GM21786 (cell line): ENCODE measurements around the gene ODC1.

Source experiments
- ATAC-seq: cut with Tn5 transposase; IDR thresholded peaks from one replicate; pipeline ENCODE4 v1.9.1; 2021; ENCODE audit not compliant: unreplicated experiment

Gene ODC1

DNA sequence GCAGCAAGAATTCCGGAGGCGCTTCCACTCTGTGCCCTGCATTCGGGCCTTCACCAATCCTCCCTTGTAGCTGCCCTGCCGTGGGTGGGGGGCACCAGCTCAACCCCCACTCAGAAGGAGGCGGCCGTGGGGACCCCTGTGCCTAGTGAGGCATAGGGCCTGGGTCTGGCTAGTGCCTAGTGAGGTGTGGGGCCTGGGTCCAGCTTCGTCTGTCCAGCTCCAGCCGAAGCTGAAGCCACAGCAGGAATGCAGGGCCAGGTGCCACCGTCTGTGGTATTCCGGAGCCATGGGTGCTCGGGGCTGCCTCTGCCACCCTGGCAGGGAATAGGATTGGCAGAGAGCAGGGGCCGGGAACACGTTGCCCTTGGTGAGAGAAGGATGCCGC is 12.3 kb downstream of the ODC1 start:
- no peak for ATAC-seq

DNA sequence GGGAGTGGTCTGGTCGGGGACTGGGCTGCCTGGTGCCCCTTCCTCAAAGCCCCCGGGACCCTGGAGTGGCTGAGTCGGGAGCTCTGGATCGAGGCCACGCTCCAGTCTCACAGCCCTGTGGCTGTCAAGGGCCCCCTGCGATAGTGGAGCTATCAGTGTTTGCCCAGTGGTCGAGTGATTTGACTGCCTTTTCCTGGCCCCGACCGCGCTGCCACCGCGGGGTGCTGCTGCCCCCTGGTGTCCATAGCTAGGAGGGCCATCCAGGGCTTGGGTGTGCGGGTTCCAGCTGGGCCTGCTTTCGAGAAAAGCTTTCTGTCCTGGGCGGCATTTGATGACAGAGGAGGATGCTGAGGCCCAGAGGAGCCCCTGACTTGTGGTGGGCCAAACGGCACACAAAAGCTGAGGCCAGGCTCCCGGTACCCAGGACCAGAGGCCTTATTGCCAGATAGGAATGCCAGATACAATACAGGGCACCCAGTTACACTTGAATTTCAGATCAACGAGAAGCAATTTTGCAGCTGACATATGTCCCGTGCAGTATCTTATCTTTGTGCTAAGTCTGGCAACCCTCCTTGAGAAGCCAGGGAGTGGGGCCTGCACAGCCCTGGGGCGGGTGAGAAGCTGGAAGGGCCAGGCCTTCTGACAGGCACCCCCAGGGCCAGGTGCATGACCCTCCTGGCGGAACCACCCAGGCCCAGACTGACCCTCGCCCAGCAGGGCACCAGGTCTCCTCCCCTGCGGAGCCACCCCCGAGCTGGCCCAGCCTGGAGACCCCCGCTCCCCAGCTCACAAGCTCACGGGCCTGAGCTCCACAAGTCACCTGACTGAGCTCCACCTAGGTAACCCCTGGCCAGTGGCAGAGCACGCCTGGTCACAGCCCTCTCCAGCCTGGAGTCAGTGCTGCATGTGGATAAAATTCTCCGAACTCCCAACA is 13.0 kb downstream of the ODC1 start:
- ATAC-seq = peak; percentile 58

DNA sequence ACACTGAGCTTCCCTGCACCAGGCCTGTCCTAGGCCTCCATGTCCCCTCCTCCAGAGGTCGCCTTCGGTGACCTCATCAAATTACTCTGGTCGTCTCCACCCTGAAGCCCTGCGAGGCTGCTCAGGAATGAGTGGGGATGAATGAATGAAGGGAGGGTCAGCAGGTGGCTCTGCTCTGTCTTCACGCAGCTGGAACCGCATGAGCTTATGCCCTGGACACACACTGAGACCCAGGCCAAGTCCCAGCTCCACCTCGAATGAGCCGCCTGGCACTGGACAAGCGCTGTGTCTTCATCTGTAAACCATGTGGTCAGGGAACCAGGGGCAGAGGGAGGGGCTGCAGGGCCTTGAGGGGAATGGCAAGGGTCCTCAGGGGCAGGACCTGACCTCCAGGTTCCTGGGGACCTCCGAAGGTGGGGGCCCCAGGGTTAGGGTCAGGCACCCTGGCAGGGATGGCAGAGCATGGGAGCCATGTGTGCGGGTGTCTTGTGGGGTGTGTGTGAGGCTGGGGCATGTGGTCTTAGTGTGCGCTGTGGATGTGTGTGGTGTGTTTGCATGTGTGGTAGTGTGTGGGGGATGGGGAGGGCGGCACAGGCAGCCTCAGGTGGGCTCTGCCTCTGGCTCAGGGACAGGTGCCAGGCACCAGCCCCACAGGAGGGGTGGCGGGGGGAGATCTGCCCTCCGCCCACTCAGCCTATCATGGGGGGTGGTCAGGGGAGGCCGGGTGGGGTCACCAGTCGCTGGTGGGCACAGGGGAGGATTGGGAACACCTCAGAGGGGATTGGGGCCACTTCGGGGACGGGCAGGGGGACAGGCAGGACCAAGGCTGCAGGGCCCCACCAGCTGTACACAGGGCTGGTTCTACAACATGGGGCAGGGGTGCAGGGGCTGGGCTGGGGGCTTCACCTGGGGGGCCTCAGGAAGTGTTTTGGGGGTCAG is 13.9 kb downstream of the ODC1 start:
- no peak for ATAC-seq

DNA sequence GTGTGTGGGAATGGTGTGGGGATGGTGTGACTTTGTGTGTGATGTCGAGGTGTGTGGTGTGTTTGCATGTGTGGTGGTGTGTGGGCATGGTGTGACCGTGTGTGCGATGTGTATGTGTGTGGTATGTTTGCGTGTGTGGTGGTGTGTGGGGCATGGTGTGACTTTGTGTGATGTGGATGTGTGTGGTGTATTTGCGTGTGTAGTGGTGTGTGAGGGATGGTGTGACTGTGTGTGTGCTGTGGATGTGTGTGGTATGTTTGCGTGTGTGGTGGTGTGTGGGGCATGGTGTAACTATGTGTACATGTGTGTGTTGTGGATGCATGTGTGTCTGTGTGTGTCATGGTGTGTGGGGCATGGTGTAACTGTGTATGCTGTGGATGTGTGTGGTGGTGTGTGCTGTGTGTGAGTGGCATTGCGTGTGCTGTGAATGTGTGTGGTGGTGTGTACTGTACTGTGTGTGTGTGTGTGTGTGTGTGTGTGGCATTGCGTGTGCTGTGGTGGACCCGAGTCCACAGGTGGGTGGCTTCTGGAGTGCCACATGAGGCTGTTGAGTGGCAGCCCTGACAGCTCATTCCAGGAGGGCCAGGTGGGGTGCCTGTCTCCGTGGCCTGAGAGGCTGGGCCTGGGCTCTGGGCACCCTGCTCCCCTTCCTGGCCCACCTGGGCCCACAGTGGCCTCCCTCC is 14.7 kb downstream of the ODC1 start:
- ATAC-seq = no peak

DNA sequence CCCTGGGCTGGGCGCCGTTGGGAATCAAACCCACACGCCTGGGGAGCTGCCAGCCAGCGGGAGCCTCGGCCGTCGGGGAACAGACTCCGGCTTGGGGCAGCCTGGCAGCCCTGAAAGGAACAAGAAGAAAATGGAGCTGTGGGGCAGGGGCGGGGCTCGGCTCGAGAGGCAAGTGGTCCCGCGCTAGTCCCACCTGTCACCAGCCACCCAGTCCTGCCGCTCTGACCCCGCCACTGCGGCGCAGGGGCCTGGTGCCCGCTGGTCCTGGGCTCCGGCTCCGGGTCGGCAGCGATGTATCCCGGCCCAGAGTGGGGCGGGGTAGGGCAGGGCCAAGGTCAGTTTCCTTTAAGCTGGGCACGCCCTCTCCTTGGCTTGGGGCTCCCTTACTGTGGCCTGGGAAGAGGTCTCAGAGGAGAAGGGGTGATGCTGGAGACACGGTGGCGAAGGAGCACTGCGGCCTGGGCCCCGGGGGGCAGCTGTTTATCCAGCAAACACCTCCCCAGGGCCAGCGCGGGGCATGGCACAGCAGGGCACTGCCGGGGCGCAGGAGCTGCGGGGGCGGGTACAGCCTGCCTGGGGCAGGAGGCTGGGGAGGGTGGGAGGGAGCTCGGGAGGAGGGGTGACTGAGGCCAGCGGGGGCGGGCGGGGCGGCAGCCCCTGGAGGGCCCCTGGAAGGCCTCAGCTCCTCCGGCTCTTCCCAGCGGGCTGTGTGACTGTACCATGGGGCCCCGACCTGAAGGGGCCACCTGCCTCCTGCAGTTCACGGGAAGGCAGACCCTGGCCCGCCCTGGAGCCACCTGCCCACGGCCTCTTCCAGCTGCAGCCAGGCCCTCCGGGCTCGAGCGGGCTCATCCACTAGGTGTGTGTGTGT is 15.6 kb downstream of the ODC1 start:
- peak; percentile 47 for ATAC-seq

DNA sequence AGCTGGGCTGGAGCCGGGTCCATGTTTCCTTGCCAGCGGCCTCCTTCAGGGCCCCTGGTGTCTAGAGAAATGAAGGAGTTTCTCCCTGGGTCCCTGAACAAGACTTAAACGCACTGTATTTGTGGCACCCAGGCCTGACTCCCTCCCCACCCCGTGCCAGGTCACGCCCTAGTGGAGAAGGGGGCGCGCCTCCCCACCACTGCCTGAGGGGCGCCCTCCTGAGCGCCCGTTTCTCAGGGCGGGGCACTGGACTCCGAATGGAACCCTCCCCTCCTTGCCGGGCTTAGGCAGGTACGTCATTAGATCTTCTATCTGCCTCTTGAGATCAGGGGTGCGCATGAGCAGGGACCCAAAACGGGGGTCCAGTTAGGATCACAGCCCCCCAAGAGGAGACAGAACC is 16.3 kb downstream of the ODC1 start:
- ATAC-seq = no peak

DNA sequence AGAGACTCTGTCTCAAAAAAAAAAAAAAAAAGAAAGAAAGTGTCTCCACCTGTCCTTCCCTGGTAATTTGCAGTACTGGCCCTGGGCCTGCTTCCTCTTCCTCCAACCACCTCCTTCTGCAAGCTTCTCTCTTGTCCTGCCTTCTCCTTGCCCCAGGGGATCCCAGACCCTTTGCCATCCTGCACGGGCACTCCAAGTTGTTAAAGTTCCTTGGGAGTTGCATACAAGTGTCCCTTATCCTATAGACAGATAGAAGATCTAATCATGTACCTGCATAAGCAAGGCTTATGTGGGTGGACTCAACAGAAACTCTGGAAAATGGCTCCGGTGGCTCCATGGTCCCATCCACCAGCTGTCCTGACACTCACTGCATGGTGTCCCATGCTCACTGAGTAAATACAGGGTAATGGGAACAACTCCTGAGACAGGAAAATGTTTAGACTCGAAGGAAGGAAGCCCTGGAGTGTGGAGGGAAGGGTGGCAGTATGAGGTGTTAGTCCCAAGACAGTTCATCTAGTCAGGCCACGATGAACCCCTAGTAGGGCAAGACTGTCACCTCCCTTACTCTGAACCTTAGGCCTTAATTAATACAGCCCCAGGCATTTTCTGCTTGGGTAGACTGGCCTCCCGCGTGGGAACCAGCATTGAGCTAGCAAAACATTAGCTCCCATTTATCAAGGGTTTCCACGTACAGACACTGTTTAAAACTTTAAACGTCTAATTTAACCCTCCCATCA is 17.1 kb downstream of the ODC1 start:
- ATAC-seq = no peak

DNA sequence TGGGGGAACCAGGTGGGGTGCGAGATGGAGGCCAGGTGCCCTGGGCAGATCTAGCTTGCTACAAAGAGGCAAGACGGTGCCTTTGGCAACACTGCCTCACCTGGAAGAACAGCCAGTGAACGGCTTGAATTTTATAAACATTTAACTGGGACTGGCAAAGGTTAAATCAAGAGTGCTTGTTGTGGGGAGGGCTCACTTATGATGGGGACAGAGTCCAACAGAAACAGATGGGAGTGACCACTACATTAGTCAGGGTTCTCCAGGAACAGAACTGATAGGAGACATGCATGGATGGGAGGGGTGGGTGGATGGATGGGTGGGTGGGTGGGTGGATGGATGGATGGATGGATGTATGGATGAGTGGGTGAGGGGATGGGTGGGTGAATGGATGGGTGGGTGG is 19.2 kb downstream of the ODC1 start:
- ATAC-seq = no peak

DNA sequence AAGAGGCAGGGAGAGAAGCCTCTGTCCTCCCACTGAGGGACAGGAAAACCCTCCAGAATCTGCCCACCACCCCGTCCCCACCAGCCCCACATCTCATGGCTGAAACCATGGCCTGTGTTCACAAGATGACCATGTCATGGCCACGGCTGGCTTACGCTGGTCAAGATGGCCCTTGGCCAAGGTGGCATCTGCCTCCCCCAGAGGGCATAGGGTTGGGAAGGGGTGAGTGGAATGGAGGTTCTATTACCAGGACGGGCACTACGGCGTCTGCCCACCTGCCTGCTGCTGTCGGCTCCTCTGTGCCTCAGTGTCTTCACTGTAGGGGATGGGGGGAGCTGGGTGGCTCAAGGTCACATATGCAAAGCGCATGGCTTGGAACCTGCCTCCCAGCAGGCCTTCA is 19.8 kb downstream of the ODC1 start:
- ATAC-seq = no peak

DNA sequence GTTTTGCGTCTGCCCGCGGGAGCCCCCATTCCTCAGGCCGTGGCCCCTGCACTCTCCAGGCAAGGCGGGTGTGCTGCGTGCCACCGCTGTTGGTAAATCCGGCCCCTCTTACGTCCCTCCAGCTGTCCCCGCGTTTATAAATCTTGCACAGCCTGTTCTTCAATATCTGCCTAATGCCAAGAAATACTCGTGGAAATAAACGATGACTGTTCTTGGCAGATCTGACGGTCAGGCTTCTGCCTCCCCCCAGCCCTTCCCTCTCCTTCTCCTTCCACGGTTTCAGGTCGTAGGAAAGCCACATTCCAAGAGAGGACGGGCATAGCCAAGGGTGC is 20.5 kb downstream of the ODC1 start:
- no peak for ATAC-seq

DNA sequence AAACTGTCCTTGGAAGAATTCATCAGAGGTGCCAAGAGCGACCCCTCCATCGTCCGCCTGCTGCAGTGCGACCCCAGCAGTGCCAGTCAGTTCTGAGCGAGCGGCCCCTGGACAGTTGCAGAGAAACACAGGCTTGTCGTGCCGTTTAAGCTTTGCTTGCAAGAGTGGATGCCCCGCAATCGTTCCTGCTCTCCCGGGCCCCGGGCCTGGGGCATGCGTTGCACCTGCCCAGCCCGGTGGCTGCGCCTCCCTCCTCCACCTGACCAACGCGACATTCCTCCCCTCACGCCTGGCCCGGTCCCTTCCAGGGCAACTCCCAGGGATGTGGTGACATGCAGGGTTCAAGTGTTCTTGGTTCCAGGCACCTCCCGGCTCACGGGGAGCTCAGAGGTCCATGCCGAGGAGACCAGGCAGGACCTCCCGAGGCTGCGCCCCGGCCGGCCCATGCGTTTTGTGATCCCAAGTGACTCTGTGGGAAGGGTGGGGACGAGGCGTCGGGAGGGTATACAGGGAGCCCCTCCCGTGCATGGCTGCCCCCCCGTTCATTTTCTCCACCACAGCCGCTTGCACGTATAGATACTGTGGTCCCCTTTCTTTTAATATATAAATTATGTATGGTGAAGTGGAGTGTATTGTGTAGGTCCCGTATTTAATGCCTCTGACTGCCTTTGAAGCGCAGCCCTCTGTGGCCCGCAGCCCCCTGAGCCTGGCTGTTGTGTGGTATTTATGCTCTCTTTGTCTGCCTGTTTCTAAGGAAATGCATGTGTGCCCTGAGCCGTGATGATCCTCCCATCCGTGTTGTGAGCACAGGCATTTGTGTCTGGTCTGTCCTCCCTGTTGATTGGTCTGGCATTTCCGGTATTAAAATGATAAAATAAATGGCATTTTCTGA is 21.2 kb downstream of the ODC1 start:
- no peak for ATAC-seq

DNA sequence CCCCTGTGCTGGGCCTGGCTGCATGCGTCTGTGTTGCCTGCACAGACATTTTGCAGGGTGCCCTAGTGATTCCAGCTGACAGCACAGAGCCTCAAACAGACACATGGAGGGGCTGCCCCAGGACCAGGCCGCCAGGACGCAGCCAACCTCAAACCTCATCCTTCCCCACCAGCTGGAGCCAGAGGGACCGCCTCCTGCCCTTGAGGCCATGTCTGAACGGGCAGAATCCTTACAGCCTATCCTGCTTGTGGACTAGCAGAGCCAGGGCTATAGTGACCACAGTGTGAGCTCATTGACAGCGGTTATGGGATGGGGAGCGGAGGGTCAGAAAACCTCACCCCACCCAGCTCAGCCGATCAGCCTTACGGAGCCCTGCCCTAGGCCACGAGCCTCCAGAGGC is 22.4 kb downstream of the ODC1 start:
- ATAC-seq = no peak

DNA sequence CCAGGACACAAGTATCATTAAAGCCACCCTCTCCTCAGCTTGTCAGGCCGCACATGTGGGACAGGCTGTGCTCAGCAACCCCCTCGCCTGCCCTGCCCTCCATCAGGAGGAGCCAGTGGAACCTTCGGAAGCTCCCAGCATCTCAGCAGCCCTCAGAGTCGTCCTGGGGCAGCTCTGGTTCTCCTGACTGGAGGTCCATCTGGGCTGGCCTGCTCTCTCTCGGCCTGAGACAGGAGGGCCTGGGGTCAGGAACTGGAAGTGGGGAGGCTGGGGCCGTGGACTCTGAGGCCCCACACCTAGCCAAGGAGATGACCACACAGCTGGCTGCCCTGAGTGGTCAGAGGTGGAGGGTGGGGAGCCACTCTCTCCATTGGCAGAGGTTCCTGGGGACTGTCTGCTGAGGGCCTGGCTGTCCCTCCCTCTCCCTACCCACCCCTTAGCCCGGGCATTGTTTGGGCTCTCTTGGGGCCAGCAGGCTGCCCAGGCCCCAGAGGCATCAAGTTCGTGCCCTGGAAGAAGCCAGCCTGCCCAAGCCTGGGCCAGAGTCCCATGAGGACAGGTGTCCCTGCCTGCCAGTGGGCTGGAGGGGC is 23.1 kb downstream of the ODC1 start:
- ATAC-seq = no peak

DNA sequence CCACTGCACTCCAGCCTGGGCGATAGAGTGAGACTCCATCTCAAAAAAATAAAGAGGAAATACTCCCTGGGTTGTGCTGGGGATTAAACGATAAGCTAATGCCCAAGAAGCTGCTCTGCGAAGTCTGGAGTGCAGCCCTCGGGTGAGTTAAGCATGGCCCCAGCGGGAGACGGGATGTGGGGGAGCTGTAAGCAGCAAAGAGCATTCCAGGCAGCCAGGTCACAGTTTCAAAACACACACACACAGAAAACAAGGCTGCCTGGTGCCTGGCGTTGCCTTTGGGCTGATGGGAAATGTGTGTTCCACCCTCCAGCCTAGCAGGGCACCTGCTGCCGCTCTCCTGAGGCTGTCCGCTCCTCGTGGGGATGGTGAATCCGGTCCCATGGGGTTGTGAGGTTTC is 24.1 kb downstream of the ODC1 start:
- ATAC-seq = no peak

DNA sequence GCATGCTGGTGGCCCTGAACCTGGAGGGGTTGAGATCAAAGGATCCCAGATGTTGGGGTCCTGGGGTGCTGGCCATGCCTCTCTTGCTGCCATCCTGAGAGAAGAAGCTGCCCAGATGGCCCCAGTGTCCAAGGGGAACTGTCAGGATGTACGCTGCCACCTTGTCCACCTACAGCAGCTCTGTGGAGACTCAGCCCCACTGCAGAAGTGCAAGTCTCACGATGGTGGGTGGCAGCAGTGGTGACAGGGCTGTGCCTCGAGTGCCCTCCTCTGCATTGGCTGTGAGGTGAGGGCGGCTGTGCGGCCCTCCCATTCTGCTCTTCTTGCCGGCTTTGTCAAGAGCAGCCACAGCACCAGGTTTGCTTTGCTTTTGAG is 24.7 kb downstream of the ODC1 start:
- no peak for ATAC-seq

DNA sequence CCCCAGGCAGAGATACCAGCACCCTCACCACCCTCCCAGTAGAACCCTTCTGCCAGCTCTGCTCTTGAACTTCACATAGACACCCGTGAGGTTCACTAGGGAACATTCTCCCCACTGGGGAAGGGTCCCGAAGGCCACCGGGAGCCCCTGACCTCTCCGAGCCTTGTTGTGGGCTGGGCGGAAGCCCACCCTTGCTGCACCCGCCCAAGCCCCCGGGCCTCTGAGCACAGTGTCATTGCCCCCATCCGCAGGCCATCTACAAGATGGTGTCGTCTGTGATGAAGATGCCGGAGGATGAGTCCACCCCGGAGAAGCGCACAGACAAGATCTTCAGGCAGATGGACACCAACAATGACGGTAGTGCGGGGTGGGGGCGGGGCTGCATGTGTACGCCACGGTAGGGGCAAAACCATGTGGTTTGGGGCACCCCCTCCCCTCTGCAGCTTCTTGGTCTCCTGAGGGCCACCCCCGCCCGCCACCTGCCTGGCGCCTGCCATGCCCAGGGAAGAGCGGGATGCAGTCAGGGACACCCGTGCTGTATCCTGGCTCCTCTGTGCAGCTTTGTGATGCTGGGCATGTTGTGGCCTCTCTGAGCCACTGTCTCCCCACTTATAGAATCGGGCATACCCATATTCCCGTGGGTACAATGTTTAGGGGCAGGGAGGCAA is 25.3 kb downstream of the ODC1 start:
- ATAC-seq = no peak

DNA sequence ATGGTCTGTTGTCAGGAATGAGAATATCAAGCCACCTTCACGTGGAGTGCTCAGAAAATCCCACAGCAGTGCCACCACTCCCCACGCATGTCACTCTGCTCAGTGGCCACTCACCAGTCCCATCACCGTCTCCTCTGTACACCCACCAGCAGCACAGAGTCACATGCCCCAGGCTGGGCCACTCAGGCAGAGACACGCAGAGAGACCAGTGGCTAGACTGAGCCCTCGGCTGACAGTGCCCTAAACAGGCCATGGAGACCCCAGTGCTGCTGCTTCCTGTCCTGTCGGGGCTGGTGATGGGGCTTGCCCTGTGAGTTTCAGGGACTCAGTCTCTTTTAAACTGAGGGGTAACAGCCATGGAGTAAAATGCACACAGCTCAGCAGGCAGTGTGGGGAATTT is 25.9 kb downstream of the ODC1 start:
- no peak for ATAC-seq
